DOHH2 (cell line): ENCODE data around the gene MTSS2.

ENCODE experiments used
- H3F3A ChIP-seq: fragments of 200-600 bp; sonication (generic), shearing (Covaris generic); 2 replicates; pipeline ENCODE4 v1.6.0; 2016; ENCODE audit warnings: antibody characterized with exemption, mild to moderate bottlenecking; ENCODE audit not compliant: control insufficient read depth, insufficient read depth
- H3K27ac ChIP-seq: fragments of 200-600 bp; sonication (generic); 2 replicates; pipeline ENCODE4 v1.5.1; 2014; ENCODE audit warnings: low read depth, mild to moderate bottlenecking, low read length, moderate library complexity
- H3K27me3 ChIP-seq: fragments of 200-600 bp; sonication (generic); 2 replicates; pipeline ENCODE4 v1.6.1; 2014; ENCODE audit warnings: mild to moderate bottlenecking, low read length, mixed read lengths; ENCODE audit not compliant: control insufficient read depth
- H3K36me3 ChIP-seq: fragments of 200-600 bp; sonication (generic); 2 replicates; pipeline ENCODE4 v1.6.1; 2014; ENCODE audit warnings: mild to moderate bottlenecking, low read length, moderate library complexity, mixed read lengths; ENCODE audit not compliant: control insufficient read depth
- H3K4me1 ChIP-seq: fragments of 200-600 bp; sonication (generic); 2 replicates; pipeline ENCODE4 v1.6.1; 2014; ENCODE audit warnings: mild to moderate bottlenecking, low read length, mixed read lengths; ENCODE audit not compliant: control insufficient read depth
- H3K4me2 ChIP-seq: fragments of 200-600 bp; sonication (generic); 2 replicates; pipeline ENCODE4 v1.6.0; 2014; ENCODE audit warnings: mild to moderate bottlenecking, low read length, moderate library complexity
- H3K4me3 ChIP-seq: fragments of 200-600 bp; sonication (generic); 2 replicates; pipeline ENCODE4 v1.5.1; 2014; ENCODE audit warnings: mild to moderate bottlenecking, low read length, mixed read lengths
- H3K79me2 ChIP-seq: fragments of 200-600 bp; sonication (generic); 2 replicates; pipeline ENCODE4 v1.6.1; 2014; ENCODE audit warnings: mild to moderate bottlenecking, low read length, mixed read lengths; ENCODE audit not compliant: control insufficient read depth
- H3K9me2 ChIP-seq: fragments of 200-600 bp; sonication (generic); replicated peaks from 2 replicates; pipeline ENCODE4 v1.6.1; 2014; ENCODE audit warnings: mild to moderate bottlenecking, low read length, mixed read lengths; ENCODE audit not compliant: control insufficient read depth
- H3K9me3 ChIP-seq: fragments of 200-600 bp; sonication (generic); 2 replicates; pipeline ENCODE4 v1.6.1; 2014; ENCODE audit warnings: antibody characterized with exemption, low read length, mixed read lengths; ENCODE audit not compliant: control insufficient read depth, insufficient read depth
- H4K20me1 ChIP-seq: fragments of 200-600 bp; sonication (generic); 2 replicates; pipeline ENCODE4 v1.6.0; 2014; ENCODE audit warnings: low read depth, mild to moderate bottlenecking, antibody characterized with exemption, low read length, moderate library complexity; ENCODE audit not compliant: control insufficient read depth, insufficient read depth
- EZH2phosphoT487 ChIP-seq: fragments of 200-600 bp; sonication (generic); IDR thresholded peaks from 2 replicates; pipeline ENCODE4 v1.6.1; 2017; ENCODE audit warnings: borderline replicate concordance, mild to moderate bottlenecking, antibody characterized with exemption, low read length, moderate library complexity, mixed read lengths
- TF ChIP-seq, protein P1 (sequence below): fragments of 200-600 bp; sonication (generic); IDR thresholded peaks from one replicate; pipeline ENCODE4 v1.5.1; 2014; ENCODE audit warnings: antibody characterized with exemption, mild to moderate bottlenecking, low read depth, low read length; ENCODE audit not compliant: poor library complexity, severe bottlenecking

MTSS2 gene

DNA sequence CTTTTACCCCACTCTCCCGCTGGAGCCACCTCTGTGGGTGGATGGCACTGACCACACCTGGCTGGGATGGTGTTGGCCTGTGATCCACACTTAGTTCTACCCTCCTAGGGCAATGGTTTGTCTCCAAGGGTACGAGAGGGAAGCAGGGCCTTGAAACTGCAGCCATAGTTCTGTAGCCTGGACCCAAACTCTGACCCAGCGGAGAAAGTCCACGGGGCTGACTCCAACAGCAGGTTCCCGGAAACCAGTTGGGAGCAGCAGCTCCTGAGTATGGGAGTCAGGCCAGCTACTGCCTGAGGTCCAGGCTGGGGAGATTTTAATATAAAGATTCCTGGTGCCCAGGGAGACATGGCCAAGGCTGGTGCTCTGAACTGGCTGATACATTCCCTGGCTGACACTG lies 23.6 kb upstream of the MTSS2 start:
- H3F3A ChIP-seq, result no peaks in the 10 kb centered on the region
- H3K4me3 ChIP-seq, result no peak overlapping the region
- no peaks in the 10 kb centered on the region for H3K79me2 ChIP-seq
- H3K9me2 ChIP-seq, result no peaks in the 10 kb centered on the region
- H4K20me1 ChIP-seq, result no peaks in the 10 kb centered on the region
- TF ChIP-seq, protein P1, sequence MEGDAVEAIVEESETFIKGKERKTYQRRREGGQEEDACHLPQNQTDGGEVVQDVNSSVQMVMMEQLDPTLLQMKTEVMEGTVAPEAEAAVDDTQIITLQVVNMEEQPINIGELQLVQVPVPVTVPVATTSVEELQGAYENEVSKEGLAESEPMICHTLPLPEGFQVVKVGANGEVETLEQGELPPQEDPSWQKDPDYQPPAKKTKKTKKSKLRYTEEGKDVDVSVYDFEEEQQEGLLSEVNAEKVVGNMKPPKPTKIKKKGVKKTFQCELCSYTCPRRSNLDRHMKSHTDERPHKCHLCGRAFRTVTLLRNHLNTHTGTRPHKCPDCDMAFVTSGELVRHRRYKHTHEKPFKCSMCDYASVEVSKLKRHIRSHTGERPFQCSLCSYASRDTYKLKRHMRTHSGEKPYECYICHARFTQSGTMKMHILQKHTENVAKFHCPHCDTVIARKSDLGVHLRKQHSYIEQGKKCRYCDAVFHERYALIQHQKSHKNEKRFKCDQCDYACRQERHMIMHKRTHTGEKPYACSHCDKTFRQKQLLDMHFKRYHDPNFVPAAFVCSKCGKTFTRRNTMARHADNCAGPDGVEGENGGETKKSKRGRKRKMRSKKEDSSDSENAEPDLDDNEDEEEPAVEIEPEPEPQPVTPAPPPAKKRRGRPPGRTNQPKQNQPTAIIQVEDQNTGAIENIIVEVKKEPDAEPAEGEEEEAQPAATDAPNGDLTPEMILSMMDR, result no peak
- TF ChIP-seq EZH2phosphoT487, result no peak
- no peak overlapping the region for H3K27ac ChIP-seq
- H3K27me3 ChIP-seq, result no peaks in the 10 kb centered on the region
- H3K4me2 ChIP-seq, result no peak overlapping the region
- no peaks in the 10 kb centered on the region for H3K9me3 ChIP-seq
- no peaks in the 10 kb centered on the region for H3K4me1 ChIP-seq
- no peaks in the 10 kb centered on the region for H3K36me3 ChIP-seq

GRCh38 chr16:70708366-70709246 lies 22.8 kb upstream of the MTSS2 start:
- Histone ChIP-seq H3K79me2 (no peaks in the 10 kb centered on the region), H3F3A (no peaks in the 10 kb centered on the region), H3K27ac (no peak overlapping the region), H3K4me2 (no peak overlapping the region), H3K4me3 (no peak overlapping the region), H3K36me3 (no peaks in the 10 kb centered on the region), H3K9me3 (no peaks in the 10 kb centered on the region), H3K4me1 (no peaks in the 10 kb centered on the region), H4K20me1 (no peaks in the 10 kb centered on the region), H3K27me3 (no peaks in the 10 kb centered on the region), H3K9me2 (no peaks in the 10 kb centered on the region)
- TF ChIP-seq EZH2phosphoT487, result no peak
- TF ChIP-seq, protein P1, result no peak

GRCh38 chr16:70706948-70707465 lies 21.2 kb upstream of the MTSS2 start:
- Histone ChIP-seq H3K4me1 (no peaks in the 10 kb centered on the region), H4K20me1 (no peaks in the 10 kb centered on the region), H3K4me2 (no peak overlapping the region), H3K36me3 (no peaks in the 10 kb centered on the region), H3K79me2 (no peaks in the 10 kb centered on the region), H3K27me3 (no peaks in the 10 kb centered on the region), H3F3A (no peaks in the 10 kb centered on the region), H3K9me3 (no peaks in the 10 kb centered on the region), H3K27ac (no peak overlapping the region), H3K4me3 (no peak overlapping the region), H3K9me2 (no peaks in the 10 kb centered on the region)
- TF ChIP-seq EZH2phosphoT487, result no peak
- TF ChIP-seq, protein P1, result no peak
